ENCODE measurements around the gene ST3GAL3. TPM values are rescaled to one million over a fixed set of nuclear protein-coding genes. Genes with fewer than 3 reads are reported as not detected.

Gene ST3GAL3
- total RNA-seq, 2 donors from 2014 or later, result 13.8 to 35.0 TPM

- no peaks in the 10 kb centered on the region for H3K4me1 ChIP-seq (replicated peaks)
- H3K36me3 ChIP-seq, result no peaks in the 10 kb centered on the region
- DNase-seq (ENCODE audit: low spot score), result no peak
- no peak overlapping the region for H3K27ac ChIP-seq
- intact Hi-C loops (cut with DNase I), result no loop called here
- no peaks in the 10 kb centered on the region for H3K27me3 ChIP-seq (replicated peaks; ENCODE audit: insufficient read depth)
- WGBS, result 69% methylated on average over 4 of the region's 4 CpGs
- no peaks in the 10 kb centered on the region for H3K9me3 ChIP-seq
- no peak overlapping the region for H3K4me3 ChIP-seq
- TF ChIP-seq POLR2A (IDR thresholded peaks at IDR 0.05) (no peak), POLR2AphosphoS5 (IDR thresholded peaks at IDR 0.05) (no peak), CTCF (IDR thresholded peaks at IDR 0.05) (no peak)
Observed at GRCh38 chr1:43883321-43883720, 176.0 kb downstream of the ST3GAL3 start.

- H3K9me3 ChIP-seq, result no peaks in the 10 kb centered on the region
- no peak overlapping the region for H3K4me3 ChIP-seq
- 38% methylated on average over 12 of the region's 12 CpGs for WGBS
- no peaks in the 10 kb centered on the region for H3K36me3 ChIP-seq
- TF ChIP-seq POLR2AphosphoS5 (IDR thresholded peaks at IDR 0.05) (no peak), POLR2A (IDR thresholded peaks at IDR 0.05) (no peak), CTCF (IDR thresholded peaks at IDR 0.05) (no peak)
- H3K4me1 ChIP-seq (replicated peaks), result no peaks in the 10 kb centered on the region
- DNase-seq (ENCODE audit: low spot score), result peak; percentile 13
- no peaks in the 10 kb centered on the region for H3K27me3 ChIP-seq (replicated peaks; ENCODE audit: insufficient read depth)
- no peak overlapping the region for H3K27ac ChIP-seq
- intact Hi-C loops (cut with DNase I), result no loop called here
Observed at GRCh38 chr1:43885279-43885801, 178.0 kb downstream of the ST3GAL3 start.

GRCh38 chr1:43887748-43888147 is 180.4 kb downstream of the ST3GAL3 start:
- intact Hi-C loops (cut with DNase I), result no loop called here
- Histone ChIP-seq H3K9me3 (no peaks in the 10 kb centered on the region), H3K36me3 (no peaks in the 10 kb centered on the region), H3K27me3 (replicated peaks; ENCODE audit: insufficient read depth) (no peaks in the 10 kb centered on the region), H3K4me3 (no peak overlapping the region), H3K4me1 (replicated peaks) (no peaks in the 10 kb centered on the region), H3K27ac (no peak overlapping the region)
- TF ChIP-seq CTCF (IDR thresholded peaks at IDR 0.05) (no peak), POLR2A (IDR thresholded peaks at IDR 0.05) (no peak), POLR2AphosphoS5 (IDR thresholded peaks at IDR 0.05) (no peak)
- DNase-seq (ENCODE audit: low spot score), result no peak

GRCh38 chr1:43890815-43891214 is 183.5 kb downstream of the ST3GAL3 start:
- no peaks in the 10 kb centered on the region for H3K4me1 ChIP-seq (replicated peaks)
- no peaks in the 10 kb centered on the region for H3K36me3 ChIP-seq
- H3K27me3 ChIP-seq (replicated peaks; ENCODE audit: insufficient read depth), result no peaks in the 10 kb centered on the region
- no peak overlapping the region for H3K4me3 ChIP-seq
- TF ChIP-seq POLR2AphosphoS5 (IDR thresholded peaks at IDR 0.05), result no peak
- TF ChIP-seq POLR2A (IDR thresholded peaks at IDR 0.05), result no peak
- H3K27ac ChIP-seq, result no peak overlapping the region
- no peak for DNase-seq (ENCODE audit: low spot score)
- WGBS, result 92% methylated on average over 5 of the region's 5 CpGs
- intact Hi-C loops (cut with DNase I), result no loop called here
- H3K9me3 ChIP-seq, result no peaks in the 10 kb centered on the region

GRCh38 chr1:43893006-43893405 is 185.7 kb downstream of the ST3GAL3 start:
- intact Hi-C loops (cut with DNase I), result no loop called here
- no peak overlapping the region for H3K27ac ChIP-seq
- no peak overlapping the region for H3K4me3 ChIP-seq
- no peak for DNase-seq (ENCODE audit: low spot score)
- H3K9me3 ChIP-seq, result no peaks in the 10 kb centered on the region
- H3K27me3 ChIP-seq (replicated peaks; ENCODE audit: insufficient read depth), result no peaks in the 10 kb centered on the region
- TF ChIP-seq POLR2AphosphoS5 (IDR thresholded peaks at IDR 0.05) (no peak), POLR2A (IDR thresholded peaks at IDR 0.05) (no peak), CTCF (IDR thresholded peaks at IDR 0.05) (no peak)
- H3K4me1 ChIP-seq (replicated peaks), result no peaks in the 10 kb centered on the region
- H3K36me3 ChIP-seq, result no peaks in the 10 kb centered on the region
- 50% methylated on average over 1 of the region's 1 CpG for WGBS

All from prostate gland (tissue), 2 donors.